Spinal cord (tissue), 10 donors: Measurements from ENCODE around the gene GPC1. TPM values are rescaled to one million over a fixed set of nuclear protein-coding genes. Genes with fewer than 3 reads are reported as not detected.

ENCODE experiments used
- DNase-seq, 6 donors: peaks; one replicate each; pipeline versions ENCODE4 v3.0.0 to v3.0.0-alpha.2; 2013 to 2015; ENCODE audit warnings: low spot score in 6 of 6, low read depth in 4 of 6
- H3K27ac ChIP-seq: one replicate; pipeline ENCODE4 v1.5.1; 2013; ENCODE audit warnings: low read depth, low read length, control low read depth
- H3K27me3 ChIP-seq: one replicate; pipeline ENCODE4 v1.6.1; 2013; ENCODE audit warnings: low read length; ENCODE audit not compliant: control insufficient read depth, insufficient read depth
- H3K36me3 ChIP-seq: one replicate; pipeline ENCODE4 v1.6.1; 2013; ENCODE audit warnings: low read length; ENCODE audit not compliant: control insufficient read depth, insufficient read depth
- H3K4me1 ChIP-seq: one replicate; pipeline ENCODE4 v1.6.1; 2013; ENCODE audit warnings: low read length; ENCODE audit not compliant: control insufficient read depth, insufficient read depth
- H3K4me3 ChIP-seq: one replicate; pipeline ENCODE4 v1.5.1; 2013; ENCODE audit warnings: low read depth, low read length, control low read depth
- H3K9me3 ChIP-seq: one replicate; pipeline ENCODE4 v1.6.1; 2013; ENCODE audit warnings: low read length; ENCODE audit not compliant: control insufficient read depth, insufficient read depth
- WGBS: methylation state at CpG from one replicate; pipeline ENCODE4 v1.1.5; 2013; ENCODE audit warnings: missing lambda C conversion rate; ENCODE audit not compliant: insufficient coverage; 5-methylcytosine and 5-hydroxymethylcytosine counted together
- polyA plus RNA-seq, 2 donors: library from polyadenylated mRNA; unstranded; fragments of 120-200 nt; gene quantifications; one replicate each; pipeline ENCODE4 v1.2.1, GENCODE V29; 2013; ENCODE audit not compliant: insufficient read length in 2 of 2
- total RNA-seq, 2 donors: library from RNA; depleted of rRNA in 1 of 2; stranded (reverse); fragments of 120-200 nt in 1 of 2; fragments of >200 nt in 1 of 2; gene quantifications; one replicate each; pipeline versions ENCODE4 v1.2.3 to v1.2.4, GENCODE V29; 2013 to 2014
- donor health status: healthy.

The GPC1 gene
- total and polyA plus RNA-seq, 4 donors, result 27.2 to 216 (median 117) TPM

DNA sequence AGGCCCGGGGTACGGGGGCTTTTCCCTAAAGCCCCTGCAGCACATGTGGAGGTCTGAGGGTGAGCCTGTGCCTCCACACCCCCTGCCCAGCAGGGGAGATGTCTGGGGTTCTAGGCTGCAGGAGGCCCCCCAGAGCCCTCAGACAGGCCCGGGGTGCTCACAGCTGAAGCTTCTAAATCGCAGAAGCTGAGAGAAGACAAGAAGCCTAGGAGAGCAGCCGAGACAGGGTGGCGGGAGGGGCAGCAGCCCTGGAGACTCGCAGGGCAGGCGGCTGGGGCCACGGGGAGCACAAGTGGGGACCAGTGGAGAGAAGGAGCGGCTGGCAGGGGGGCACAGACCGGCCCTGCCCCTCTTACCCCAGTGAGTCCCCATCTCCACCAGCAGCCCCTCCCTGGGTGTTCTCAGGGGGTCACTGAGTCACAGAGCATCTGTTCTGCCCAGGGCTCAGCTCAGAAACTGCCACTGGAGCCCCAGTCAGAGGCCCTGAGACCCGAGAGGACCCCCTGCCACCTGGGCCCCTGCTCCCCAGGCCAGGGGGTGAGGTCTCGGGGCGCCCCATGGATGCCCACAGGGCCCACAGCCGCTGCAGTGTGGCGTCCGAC is 26.1 kb downstream of the GPC1 start:
- no peak overlapping the region for H3K27ac ChIP-seq
- WGBS, result 77% methylated on average over 16 of the region's 17 CpGs
- peaks cover 62% of the 10 kb centered on the region for H3K4me1 ChIP-seq
- peaks cover 100% of the 10 kb centered on the region for H3K36me3 ChIP-seq
- H3K4me3 ChIP-seq, result no peak overlapping the region
- peak in 1 of 6 donors; percentile 9 for DNase-seq
- no peaks in the 10 kb centered on the region for H3K9me3 ChIP-seq
- H3K27me3 ChIP-seq, result no peaks in the 10 kb centered on the region

DNA sequence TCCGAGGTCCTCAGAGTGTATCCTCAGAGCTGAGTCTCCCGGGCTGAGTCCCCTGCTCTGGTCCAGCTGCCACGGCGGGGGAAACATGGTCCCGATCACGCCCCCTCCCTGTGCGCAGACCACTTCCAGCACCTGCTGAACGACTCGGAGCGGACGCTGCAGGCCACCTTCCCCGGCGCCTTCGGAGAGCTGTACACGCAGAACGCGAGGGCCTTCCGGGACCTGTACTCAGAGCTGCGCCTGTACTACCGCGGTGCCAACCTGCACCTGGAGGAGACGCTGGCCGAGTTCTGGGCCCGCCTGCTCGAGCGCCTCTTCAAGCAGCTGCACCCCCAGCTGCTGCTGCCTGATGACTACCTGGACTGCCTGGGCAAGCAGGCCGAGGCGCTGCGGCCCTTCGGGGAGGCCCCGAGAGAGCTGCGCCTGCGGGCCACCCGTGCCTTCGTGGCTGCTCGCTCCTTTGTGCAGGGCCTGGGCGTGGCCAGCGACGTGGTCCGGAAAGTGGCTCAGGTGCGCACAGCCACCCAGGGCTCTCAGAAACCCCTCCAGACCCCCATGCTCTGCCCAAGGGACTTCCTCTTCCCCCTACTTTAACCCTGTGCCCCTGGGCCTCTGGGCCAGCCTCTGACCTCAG is 26.7 kb downstream of the GPC1 start:
- Histone ChIP-seq H3K27me3 (no peaks in the 10 kb centered on the region), H3K36me3 (peaks cover 100% of the 10 kb centered on the region)

DNA sequence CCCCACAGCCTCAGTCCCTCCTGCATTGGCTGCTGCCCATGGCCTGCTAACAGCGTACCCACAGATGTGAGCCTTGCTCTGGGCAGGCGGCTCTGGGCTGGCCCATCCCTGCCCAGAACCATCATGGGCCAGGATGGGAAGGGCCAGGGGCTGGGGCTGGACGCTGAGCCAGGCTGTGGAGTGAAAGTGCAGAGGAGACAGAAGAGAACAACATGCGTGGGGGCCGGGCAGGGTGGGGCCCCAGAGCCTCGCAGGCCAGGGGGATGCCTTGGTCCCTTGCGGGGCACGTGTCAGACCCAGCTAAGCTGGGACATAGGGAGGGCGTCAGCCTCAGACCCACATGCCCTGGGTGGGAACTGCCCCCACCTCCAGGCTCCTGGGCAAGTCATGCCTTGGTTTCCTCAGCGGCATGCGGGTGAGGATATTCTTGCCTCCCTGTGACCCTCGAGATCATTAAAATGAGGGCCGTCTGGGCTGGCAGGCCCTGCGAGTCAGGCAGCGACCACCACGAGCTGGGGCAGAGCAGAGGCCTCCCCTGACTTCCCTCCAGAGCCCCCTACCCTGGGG is 27.3 kb downstream of the GPC1 start:
- peaks cover 100% of the 10 kb centered on the region for H3K36me3 ChIP-seq
- no peaks in the 10 kb centered on the region for H3K27me3 ChIP-seq
- no peak overlapping the region for H3K27ac ChIP-seq
- H3K4me1 ChIP-seq, result peaks cover 54% of the 10 kb centered on the region
- no peaks in the 10 kb centered on the region for H3K9me3 ChIP-seq
- peak in 1 of 6 donors; percentile 7 for DNase-seq
- 83% methylated on average over 16 of the region's 16 CpGs for WGBS
- no peak overlapping the region for H3K4me3 ChIP-seq

More for the DNA sequence above, 26.7 kb downstream of the GPC1 start:
- no peaks in the 10 kb centered on the region for H3K9me3 ChIP-seq
- peak in 1 of 6 donors; percentile 2 for DNase-seq
- H3K4me1 ChIP-seq, result peaks cover 58% of the 10 kb centered on the region
- H3K4me3 ChIP-seq, result no peak overlapping the region
- 88% methylated on average over 38 of the region's 41 CpGs for WGBS
- no peak overlapping the region for H3K27ac ChIP-seq

DNA sequence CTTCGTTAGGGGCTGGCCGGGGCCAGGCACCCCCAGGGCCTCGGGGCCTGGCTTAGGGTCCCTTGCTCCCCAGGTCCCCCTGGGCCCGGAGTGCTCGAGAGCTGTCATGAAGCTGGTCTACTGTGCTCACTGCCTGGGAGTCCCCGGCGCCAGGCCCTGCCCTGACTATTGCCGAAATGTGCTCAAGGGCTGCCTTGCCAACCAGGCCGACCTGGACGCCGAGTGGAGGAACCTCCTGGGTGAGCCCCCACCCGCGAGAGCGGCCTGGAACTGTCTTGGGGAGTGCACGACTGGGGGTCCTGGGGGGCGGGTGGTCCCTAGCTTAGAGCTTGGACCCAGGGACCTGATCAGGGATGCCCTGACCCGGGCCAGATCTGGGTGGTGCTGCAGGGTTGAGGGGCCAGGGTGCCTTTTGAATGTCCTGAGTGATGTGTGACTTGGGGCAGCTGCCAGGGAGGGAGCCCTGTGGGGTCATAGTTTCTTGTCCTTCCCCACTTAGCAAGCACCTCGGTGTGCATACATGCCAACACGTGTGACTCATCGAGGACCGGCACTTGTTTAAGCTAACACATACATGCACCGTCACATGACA is 27.9 kb downstream of the GPC1 start:
- peak in 1 of 6 donors; percentile 11 for DNase-seq
- H3K27me3 ChIP-seq, result no peaks in the 10 kb centered on the region
- H3K4me3 ChIP-seq, result no peak overlapping the region
- H3K4me1 ChIP-seq, result peaks cover 54% of the 10 kb centered on the region
- peaks cover 100% of the 10 kb centered on the region for H3K36me3 ChIP-seq
- WGBS, result 90% methylated on average over 22 of the region's 22 CpGs
- H3K9me3 ChIP-seq, result no peaks in the 10 kb centered on the region
- H3K27ac ChIP-seq, result no peak overlapping the region

DNA sequence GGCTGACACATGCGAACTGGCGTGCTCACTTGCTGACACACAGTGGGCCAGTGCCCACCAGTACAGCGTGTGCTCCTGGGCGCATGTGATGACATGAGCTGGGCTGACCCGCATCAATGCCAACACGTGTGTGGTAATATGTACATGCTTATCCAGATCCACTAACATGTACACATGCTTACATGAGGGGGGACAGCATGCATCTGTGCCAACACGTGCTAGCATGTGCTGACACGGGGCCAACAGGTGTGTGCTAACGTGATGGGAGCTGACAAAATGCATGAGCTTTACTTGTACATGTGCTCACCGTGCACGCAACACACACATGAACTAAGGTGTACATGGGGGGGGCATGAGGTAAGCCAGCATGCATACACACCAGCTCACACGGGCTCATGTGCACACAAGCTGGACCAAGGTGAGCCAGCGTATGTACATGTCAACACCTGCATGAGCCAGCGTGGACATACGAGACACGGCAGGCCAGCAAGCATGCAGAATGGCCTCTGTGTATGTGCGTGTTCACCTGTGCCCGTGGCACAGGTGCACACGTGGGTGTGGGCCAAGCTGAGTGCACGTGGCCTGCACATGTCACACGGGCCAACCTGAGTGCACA is 28.5 kb downstream of the GPC1 start:
- peaks cover 53% of the 10 kb centered on the region for H3K4me1 ChIP-seq
- WGBS, result 95% methylated on average over 19 of the region's 21 CpGs
- no peaks in the 10 kb centered on the region for H3K9me3 ChIP-seq
- no peak overlapping the region for H3K4me3 ChIP-seq
- H3K36me3 ChIP-seq, result peaks cover 100% of the 10 kb centered on the region
- H3K27me3 ChIP-seq, result no peaks in the 10 kb centered on the region
- DNase-seq, result no peak
- no peak overlapping the region for H3K27ac ChIP-seq

DNA sequence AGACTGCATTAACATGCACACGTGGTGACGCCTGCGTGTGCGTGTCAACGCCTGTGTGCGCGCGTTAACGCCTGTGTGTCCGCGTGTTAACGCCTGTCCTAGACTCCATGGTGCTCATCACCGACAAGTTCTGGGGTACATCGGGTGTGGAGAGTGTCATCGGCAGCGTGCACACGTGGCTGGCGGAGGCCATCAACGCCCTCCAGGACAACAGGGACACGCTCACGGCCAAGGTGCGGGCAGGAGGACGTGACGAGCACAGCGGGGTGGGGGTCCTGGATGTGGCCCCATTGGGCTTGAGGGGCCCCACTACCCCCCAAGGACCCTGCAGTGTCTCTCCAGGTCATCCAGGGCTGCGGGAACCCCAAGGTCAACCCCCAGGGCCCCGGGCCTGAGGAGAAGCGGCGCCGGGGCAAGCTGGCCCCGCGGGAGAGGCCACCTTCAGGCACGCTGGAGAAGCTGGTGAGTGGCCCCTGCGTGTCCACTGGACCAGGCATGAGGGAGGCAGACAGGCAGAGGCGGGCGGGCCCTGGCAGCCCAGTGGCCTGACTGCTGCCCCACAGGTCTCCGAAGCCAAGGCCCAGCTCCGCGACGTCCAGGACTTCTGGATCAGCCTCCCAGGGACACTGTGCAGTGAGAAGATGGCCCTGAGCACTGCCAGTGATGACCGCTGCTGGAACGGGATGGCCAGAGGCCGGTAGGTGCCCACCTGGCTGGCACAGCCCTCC is 29.2 kb downstream of the GPC1 start:
- peak in 1 of 6 donors; percentile 3 for DNase-seq
- Histone ChIP-seq H3K27ac (no peak overlapping the region), H3K36me3 (peaks cover 95% of the 10 kb centered on the region), H3K4me1 (peaks cover 51% of the 10 kb centered on the region), H3K27me3 (no peaks in the 10 kb centered on the region), H3K9me3 (no peaks in the 10 kb centered on the region), H3K4me3 (no peak overlapping the region)
- WGBS, result 94% methylated on average over 43 of the region's 43 CpGs

DNA sequence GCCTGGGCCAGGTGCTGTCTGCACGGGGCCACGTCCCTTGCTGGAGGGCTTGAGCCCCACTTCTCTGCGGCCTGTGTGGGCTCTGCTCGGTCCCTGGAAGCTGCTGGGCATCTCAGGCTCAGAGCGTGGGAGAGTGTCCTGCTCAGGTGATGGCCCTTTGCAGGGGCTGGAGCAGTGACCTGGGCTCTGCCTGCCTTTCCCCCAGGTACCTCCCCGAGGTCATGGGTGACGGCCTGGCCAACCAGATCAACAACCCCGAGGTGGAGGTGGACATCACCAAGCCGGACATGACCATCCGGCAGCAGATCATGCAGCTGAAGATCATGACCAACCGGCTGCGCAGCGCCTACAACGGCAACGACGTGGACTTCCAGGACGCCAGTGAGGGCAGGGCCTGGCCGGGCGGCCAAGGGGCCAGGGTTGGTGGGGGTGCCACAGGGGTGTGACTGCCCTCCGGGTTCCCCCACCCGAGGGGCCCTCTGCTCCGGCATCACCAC is 29.9 kb downstream of the GPC1 start:
- DNase-seq, result peak in 1 of 6 donors; percentile 4

DNA sequence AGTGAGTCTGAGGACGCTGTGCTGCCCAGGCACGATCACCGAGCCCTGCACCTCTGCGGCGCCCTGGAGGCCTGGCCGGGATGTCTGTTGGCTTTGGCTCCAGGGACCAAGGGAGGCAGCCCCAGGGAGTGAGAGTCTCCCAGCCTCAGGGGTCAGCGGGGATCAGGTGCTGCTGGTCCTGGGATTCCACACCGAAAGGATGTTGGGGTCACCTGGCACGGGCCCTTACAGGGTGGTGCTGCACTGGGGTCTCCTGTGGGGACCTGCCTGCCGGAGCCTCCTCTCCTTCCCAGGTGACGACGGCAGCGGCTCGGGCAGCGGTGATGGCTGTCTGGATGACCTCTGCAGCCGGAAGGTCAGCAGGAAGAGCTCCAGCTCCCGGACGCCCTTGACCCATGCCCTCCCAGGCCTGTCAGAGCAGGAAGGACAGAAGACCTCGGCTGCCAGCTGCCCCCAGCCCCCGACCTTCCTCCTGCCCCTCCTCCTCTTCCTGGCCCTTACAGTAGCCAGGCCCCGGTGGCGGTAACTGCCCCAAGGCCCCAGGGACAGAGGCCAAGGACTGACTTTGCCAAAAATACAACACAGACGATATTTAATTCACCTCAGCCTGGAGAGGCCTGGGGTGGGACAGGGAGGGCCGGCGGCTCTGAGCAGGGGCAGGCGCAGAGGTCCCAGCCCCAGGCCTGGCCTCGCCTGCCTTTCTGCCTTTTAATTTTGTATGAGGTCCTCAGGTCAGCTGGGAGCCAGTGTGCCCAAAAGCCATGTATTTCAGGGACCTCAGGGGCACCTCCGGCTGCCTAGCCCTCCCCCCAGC is 30.5 kb downstream of the GPC1 start:
- DNase-seq, result peak in 1 of 6 donors; percentile 2
- peaks cover 82% of the 10 kb centered on the region for H3K36me3 ChIP-seq
- H3K4me1 ChIP-seq, result peaks cover 44% of the 10 kb centered on the region
- no peaks in the 10 kb centered on the region for H3K9me3 ChIP-seq
- no peak overlapping the region for H3K27ac ChIP-seq
- WGBS, result 79% methylated on average over 22 of the region's 28 CpGs
- no peak overlapping the region for H3K4me3 ChIP-seq
- H3K27me3 ChIP-seq, result no peaks in the 10 kb centered on the region

More for the DNA sequence above, 29.9 kb downstream of the GPC1 start:
- no peaks in the 10 kb centered on the region for H3K27me3 ChIP-seq
- H3K9me3 ChIP-seq, result no peaks in the 10 kb centered on the region
- peaks cover 48% of the 10 kb centered on the region for H3K4me1 ChIP-seq
- WGBS, result 95% methylated on average over 20 of the region's 22 CpGs
- no peak overlapping the region for H3K4me3 ChIP-seq
- peaks cover 88% of the 10 kb centered on the region for H3K36me3 ChIP-seq
- no peak overlapping the region for H3K27ac ChIP-seq
